GM19023 (cell line): ENCODE measurements around the gene TCF15.
"Not testable (repeated sequence)": the region's sequence is repeated elsewhere in the genome, so short reads cannot be mapped to it uniquely, and the experiment has no call there.

Experiments used
- ATAC-seq: cut with Tn5 transposase; IDR thresholded peaks from one replicate; pipeline ENCODE4 v1.9.1; 2021; ENCODE audit warnings: mild to moderate bottlenecking, moderate library complexity; ENCODE audit not compliant: unreplicated experiment

The TCF15 gene

GRCh38 chr20:642398-643174 lies 32.5 kb upstream of the TCF15 start:
- ATAC-seq: no peak

- not testable (repeated sequence) for ATAC-seq
These were observed 31.9 kb upstream of the TCF15 start for GRCh38 chr20:642013-642397.

GRCh38 chr20:641516-641875 lies 31.4 kb upstream of the TCF15 start:
- ATAC-seq: no peak

GRCh38 chr20:640674-641515 lies 30.8 kb upstream of the TCF15 start:
- no peak for ATAC-seq

GRCh38 chr20:638579-638978 lies 28.5 kb upstream of the TCF15 start:
- no peak for ATAC-seq

- no peak for ATAC-seq
These were observed 27.4 kb upstream of the TCF15 start for GRCh38 chr20:637559-637958.

- ATAC-seq: no peak
These were observed 25.8 kb upstream of the TCF15 start for GRCh38 chr20:635893-636338.

- ATAC-seq: no peak
These were observed 25.2 kb upstream of the TCF15 start for GRCh38 chr20:635028-635892.

GRCh38 chr20:634148-634925 lies 24.2 kb upstream of the TCF15 start:
- ATAC-seq: no peak

GRCh38 chr20:631101-631500 lies 21.0 kb upstream of the TCF15 start:
- no peak for ATAC-seq

GRCh38 chr20:626579-626978 lies 16.5 kb upstream of the TCF15 start:
- no peak for ATAC-seq

- no peak for ATAC-seq
These were observed 15.3 kb upstream of the TCF15 start for GRCh38 chr20:625360-625932.

- no peak for ATAC-seq
These were observed 13.6 kb upstream of the TCF15 start for GRCh38 chr20:623704-624103.

GRCh38 chr20:623021-623420 lies 12.9 kb upstream of the TCF15 start:
- ATAC-seq: no peak

GRCh38 chr20:622161-622560 lies 12.1 kb upstream of the TCF15 start:
- ATAC-seq: no peak

GRCh38 chr20:621125-621756 lies 11.1 kb upstream of the TCF15 start:
- no peak for ATAC-seq

GRCh38 chr20:620246-620645 lies 10.1 kb upstream of the TCF15 start:
- no peak for ATAC-seq

GRCh38 chr20:618980-619379 lies 8.9 kb upstream of the TCF15 start:
- ATAC-seq: no peak

- ATAC-seq: no peak
These were observed 8.0 kb upstream of the TCF15 start for GRCh38 chr20:617934-618690.
